ENCODE measurements around the gene ALOX12B. TPM values are rescaled to one million over a fixed set of nuclear protein-coding genes. Genes with fewer than 3 reads are reported as not detected.

The ALOX12B gene
- total and polyA plus RNA-seq, 2 of the 13 experiments (the other 11 are each of a cell fraction or from before 2014, with no cell fraction given) = 0.13 TPM; not detected in 1

DNA sequence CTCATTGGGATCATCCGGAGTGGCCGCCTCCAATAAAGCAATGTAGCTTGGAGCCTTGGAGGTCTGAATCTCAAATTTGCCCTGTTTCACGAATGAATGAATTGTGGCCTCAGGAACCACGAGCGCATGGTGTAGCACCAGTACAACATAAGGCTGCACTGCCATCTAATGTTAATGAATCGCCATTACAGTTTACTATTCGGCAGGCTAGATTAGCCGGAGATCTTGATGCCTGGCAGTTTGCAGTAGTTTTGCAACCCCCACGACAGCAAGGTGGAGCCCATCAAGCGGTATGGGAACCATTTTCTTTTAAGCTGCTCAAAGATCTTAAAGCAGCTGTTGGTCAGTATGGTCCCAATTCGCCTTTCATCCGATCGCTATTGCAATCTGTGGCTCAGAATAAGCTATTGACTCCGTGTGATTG lies 29.8 kb downstream of the ALOX12B start (continued):
- peak; percentile 69; the same call in 1 of the 2 replicates for TF ChIP-seq ZNF670 (CRISPR knock-in tag; IDR thresholded peaks at IDR 0.05; ENCODE audit: borderline replicate concordance)
- TF ChIP-seq, protein P1, sequence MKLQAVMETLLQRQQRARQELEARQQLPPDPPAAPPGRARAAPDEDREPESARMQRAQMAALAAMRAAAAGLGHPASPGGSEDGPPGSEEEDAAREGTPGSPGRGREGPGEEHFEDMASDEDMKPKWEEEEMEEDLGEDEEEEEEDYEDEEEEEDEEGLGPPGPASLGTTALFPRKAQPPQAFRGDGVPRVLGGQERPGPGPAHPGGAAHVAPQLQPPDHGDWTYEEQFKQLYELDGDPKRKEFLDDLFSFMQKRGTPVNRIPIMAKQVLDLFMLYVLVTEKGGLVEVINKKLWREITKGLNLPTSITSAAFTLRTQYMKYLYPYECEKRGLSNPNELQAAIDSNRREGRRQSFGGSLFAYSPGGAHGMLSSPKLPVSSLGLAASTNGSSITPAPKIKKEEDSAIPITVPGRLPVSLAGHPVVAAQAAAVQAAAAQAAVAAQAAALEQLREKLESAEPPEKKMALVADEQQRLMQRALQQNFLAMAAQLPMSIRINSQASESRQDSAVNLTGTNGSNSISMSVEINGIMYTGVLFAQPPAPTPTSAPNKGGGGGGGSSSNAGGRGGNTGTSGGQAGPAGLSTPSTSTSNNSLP (IDR thresholded peaks at IDR 0.05; ENCODE audit: low read depth, low read length) = peak; percentile 79
- TF ChIP-seq PRMT3 (CRISPR knock-in tag; IDR thresholded peaks at IDR 0.05; ENCODE audit: borderline replicate concordance, low read depth) = 0 out of 2 replicates have a peak, but pooled peaks have one; percentile 47
- peak; percentile 61; the same call in 1 of the 2 replicates for TF ChIP-seq RAD21 (CRISPR knock-in tag; IDR thresholded peaks at IDR 0.05)
- TF ChIP-seq STAG1 (CRISPR knock-in tag; IDR thresholded peaks at IDR 0.05) = peak; percentile 77
- 0 out of 2 replicates have a peak, but pooled peaks have one; percentile 60 for TF ChIP-seq HDAC1 (CRISPR knock-in tag; IDR thresholded peaks at IDR 0.05)
- no peak for TF ChIP-seq ELF3 (CRISPR knock-in tag; IDR thresholded peaks at IDR 0.05)
- 0 out of 2 replicates have a peak, but pooled peaks have one; percentile 28 for TF ChIP-seq HOXA3 (CRISPR knock-in tag; IDR thresholded peaks at IDR 0.05)
- TF ChIP-seq KAT8 (CRISPR knock-in tag; IDR thresholded peaks at IDR 0.05) = no peak
- peak; percentile 84 for TF ChIP-seq ZNF24 (IDR thresholded peaks at IDR 0.05)
- peak; percentile 44; the same call in 1 of the 2 replicates for TF ChIP-seq MED1 (CRISPR knock-in tag; IDR thresholded peaks at IDR 0.05)
- peak; percentile 29; the same call in 1 of the 2 replicates for TF ChIP-seq MYC (CRISPR knock-in tag; IDR thresholded peaks at IDR 0.05; ENCODE audit: borderline replicate concordance)
- TF ChIP-seq, protein P2, sequence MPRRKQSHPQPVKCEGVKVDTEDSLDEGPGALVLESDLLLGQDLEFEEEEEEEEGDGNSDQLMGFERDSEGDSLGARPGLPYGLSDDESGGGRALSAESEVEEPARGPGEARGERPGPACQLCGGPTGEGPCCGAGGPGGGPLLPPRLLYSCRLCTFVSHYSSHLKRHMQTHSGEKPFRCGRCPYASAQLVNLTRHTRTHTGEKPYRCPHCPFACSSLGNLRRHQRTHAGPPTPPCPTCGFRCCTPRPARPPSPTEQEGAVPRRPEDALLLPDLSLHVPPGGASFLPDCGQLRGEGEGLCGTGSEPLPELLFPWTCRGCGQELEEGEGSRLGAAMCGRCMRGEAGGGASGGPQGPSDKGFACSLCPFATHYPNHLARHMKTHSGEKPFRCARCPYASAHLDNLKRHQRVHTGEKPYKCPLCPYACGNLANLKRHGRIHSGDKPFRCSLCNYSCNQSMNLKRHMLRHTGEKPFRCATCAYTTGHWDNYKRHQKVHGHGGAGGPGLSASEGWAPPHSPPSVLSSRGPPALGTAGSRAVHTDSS (CRISPR knock-in tag; conservative IDR thresholded peaks at IDR 0.05) = 0 out of 2 replicates have a peak, but pooled peaks have one; percentile 59

All from HepG2 (cell line).